Urinary bladder (tissue), 4 donors: Measurements from ENCODE around the gene SCFD2. TPM values are rescaled to one million over a fixed set of nuclear protein-coding genes. Genes with fewer than 3 reads are reported as not detected.
"Not testable (repeated sequence)": the region's sequence is repeated elsewhere in the genome, so short reads cannot be mapped to it uniquely, and the experiment has no call there.

Source experiments
- DNase-seq: peaks from one replicate; pipeline ENCODE4 v3.0.0-alpha.2; 2015; ENCODE audit errors: extremely low spot score
- H3K27ac ChIP-seq: one replicate; pipeline ENCODE4 v1.5.1; 2013; ENCODE audit warnings: low read depth, mild to moderate bottlenecking, moderate library complexity
- H3K36me3 ChIP-seq: one replicate; pipeline ENCODE4 v1.6.1; 2013; ENCODE audit warnings: mild to moderate bottlenecking, moderate library complexity; ENCODE audit not compliant: insufficient read depth
- H3K4me1 ChIP-seq: one replicate; pipeline ENCODE4 v1.6.1; 2013; ENCODE audit warnings: mild to moderate bottlenecking, moderate library complexity; ENCODE audit not compliant: insufficient read depth
- H3K4me3 ChIP-seq: one replicate; pipeline ENCODE4 v1.5.1; 2013; ENCODE audit warnings: low read depth, low read length
- WGBS: extraction: QIAGEN DNeasy Blood & Tissue Kit; methylation state at CpG from one replicate; pipeline ENCODE4 v1.1.7; 2013; 5-methylcytosine and 5-hydroxymethylcytosine counted together
- polyA plus RNA-seq: library from polyadenylated mRNA; stranded (reverse); fragments of 200-250 nt; gene quantifications from one replicate; pipeline ENCODE4 v1.2.3, GENCODE V29; 2013
- total RNA-seq: library from RNA; depleted of rRNA; stranded (reverse); fragments of >200 nt; gene quantifications from one replicate; pipeline ENCODE4 v1.2.3, GENCODE V29; 2014
- donor health status: healthy with polysubstance abuse.
- donor health status: healthy.

The SCFD2 gene
- total and polyA plus RNA-seq, 2 donors: 8.1 to 23.8 TPM

DNA sequence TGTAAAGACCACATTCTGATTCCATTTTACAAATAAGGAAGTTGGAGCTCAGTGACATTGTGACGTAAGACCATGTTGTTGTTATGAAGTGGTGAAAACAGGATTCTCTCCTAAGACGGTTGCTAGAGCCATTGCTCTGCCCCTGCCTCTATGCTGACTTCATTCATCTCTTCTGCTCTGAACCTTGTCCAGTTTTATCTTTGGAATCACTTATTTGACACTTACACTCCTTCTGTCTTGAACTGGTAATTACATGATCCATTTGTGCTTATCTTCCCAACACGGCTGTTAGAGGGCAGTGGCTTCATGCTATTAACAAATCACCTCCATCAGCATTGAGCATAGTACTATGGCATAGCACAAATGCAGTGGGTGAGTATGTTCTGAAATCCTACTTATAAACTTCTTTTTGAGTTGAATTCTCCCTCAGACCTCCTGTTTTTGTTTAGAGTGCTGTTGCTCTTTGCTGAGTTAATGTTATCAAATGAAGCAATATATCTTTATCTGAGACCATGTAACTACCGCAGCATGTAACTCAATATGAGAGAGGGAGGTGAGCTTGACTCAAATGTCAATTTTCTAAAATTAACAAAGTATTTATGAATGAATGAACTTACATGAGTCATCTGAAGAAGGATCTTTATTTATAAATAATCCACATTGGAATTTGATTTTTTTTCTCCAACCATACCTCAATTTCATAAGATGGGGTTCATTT is 326.0 kb downstream of the SCFD2 start:
- H3K4me1 ChIP-seq: no peaks in the 10 kb centered on the region
- H3K4me3 ChIP-seq: no peak overlapping the region
- no peak for DNase-seq
- 83% methylated on average over 4 of the region's 4 CpGs for WGBS
- H3K27ac ChIP-seq: no peak overlapping the region
- no peaks in the 10 kb centered on the region for H3K36me3 ChIP-seq

DNA sequence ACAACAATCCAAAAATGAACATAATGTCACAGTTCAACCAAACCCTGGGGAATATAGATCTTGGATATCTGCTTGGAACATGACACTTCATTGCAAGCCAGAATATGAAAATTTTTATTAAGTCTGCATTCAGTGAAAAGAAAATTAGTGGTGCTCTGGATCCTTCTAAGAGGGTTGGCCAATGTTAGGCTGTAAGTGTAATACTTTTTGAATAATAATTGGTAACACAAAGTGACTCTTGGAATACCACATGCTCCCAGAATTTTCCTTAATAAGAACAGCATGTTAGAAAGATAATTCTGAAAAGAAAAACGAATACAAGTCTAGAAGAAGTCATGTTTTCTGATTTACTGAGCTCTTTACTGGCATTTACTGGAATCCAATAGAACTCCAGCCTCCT is 328.0 kb downstream of the SCFD2 start:
- Histone ChIP-seq H3K4me3 (no peak overlapping the region), H3K4me1 (no peaks in the 10 kb centered on the region), H3K27ac (no peak overlapping the region), H3K36me3 (no peaks in the 10 kb centered on the region)
- DNase-seq: no peak
- 66% methylated on average over 1 of the region's 1 CpG for WGBS

GRCh38 chr4:53032908-53033307 is 333.0 kb downstream of the SCFD2 start:
- H3K27ac ChIP-seq, DNase-seq, H3K36me3 ChIP-seq, H3K4me3 ChIP-seq, H3K4me1 ChIP-seq: not testable (repeated sequence)
- WGBS: 88% methylated on average over 1 of the region's 1 CpG

DNA sequence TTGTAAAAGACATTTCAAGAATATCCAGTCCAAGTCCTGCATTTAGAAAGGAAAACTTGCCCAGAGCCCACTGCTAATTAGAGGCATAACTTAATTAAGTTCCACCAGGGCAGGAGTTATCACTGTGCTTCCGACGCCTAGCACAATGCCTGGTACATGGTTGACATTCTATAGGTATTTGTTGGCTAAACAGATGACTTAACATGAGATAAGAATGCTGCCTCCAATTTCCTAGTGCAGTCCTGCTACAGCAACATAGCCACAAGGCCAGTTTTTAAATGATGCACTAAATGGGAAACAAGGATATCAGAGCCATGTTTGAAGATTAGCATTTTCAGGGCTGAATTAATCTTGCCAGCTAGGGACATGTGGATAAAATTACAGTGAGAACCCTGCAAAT is 339.6 kb downstream of the SCFD2 start:
- Histone ChIP-seq H3K36me3 (no peaks in the 10 kb centered on the region), H3K4me3 (no peak overlapping the region), H3K27ac (no peak overlapping the region), H3K4me1 (no peaks in the 10 kb centered on the region)
- no peak for DNase-seq
- 91% methylated on average over 2 of the region's 2 CpGs for WGBS

GRCh38 chr4:53023677-53024299 is 342.1 kb downstream of the SCFD2 start:
- Histone ChIP-seq H3K4me1 (no peaks in the 10 kb centered on the region), H3K4me3 (no peak overlapping the region), H3K27ac (no peak overlapping the region), H3K36me3 (no peaks in the 10 kb centered on the region)
- DNase-seq: no peak
- WGBS: 90% methylated on average over 3 of the region's 3 CpGs

- no peak overlapping the region for H3K27ac ChIP-seq
- 57% methylated on average over 2 of the region's 2 CpGs for WGBS
- no peaks in the 10 kb centered on the region for H3K36me3 ChIP-seq
- no peak for DNase-seq
- no peak overlapping the region for H3K4me3 ChIP-seq
- no peaks in the 10 kb centered on the region for H3K4me1 ChIP-seq
Observed at GRCh38 chr4:53022513-53023100, 343.3 kb downstream of the SCFD2 start.

GRCh38 chr4:53021754-53022512 is 343.9 kb downstream of the SCFD2 start:
- Histone ChIP-seq H3K4me3 (no peak overlapping the region), H3K4me1 (no peaks in the 10 kb centered on the region), H3K27ac (no peak overlapping the region), H3K36me3 (no peaks in the 10 kb centered on the region)
- DNase-seq: no peak
- 59% methylated on average over 2 of the region's 2 CpGs for WGBS

DNA sequence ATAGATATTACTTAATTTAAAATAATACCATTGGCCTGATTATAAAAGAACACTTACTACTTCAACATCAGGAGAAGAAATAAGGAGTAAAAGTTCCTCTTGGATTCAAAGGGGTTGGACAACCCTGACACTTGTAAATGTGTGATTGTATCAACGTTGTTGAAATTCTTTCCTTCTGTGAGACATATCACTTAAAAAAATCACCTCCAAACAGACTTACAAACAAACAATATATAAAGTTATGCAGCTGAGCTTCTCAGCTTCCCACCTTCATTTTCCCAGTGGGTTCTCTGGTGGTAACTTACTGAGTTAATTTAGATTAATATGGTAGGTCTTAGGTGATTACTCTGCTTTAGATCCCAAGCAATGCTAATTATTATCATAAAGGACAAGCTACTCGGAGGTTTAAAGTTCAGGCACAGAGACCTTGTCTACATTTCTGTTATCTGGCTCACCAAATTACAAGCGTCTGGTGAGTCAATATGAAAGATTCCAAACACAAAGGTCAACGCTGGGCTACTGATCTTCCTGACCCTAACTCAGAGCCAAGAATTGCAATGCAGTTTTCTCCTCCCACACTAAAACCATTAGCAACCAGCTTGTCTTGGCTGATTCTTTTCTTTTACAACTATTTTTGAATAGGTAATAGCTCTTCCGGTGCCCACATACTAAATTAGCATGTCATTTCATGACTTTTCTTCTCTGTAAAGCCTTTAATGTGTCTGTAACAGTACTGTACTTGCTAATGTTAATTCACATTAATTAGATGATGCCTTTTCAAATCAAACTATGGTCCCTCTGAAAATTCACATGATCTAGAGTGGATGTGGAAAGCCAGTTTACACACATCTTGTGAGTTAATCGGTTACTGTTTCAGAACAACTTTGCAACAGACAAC is 346.1 kb downstream of the SCFD2 start:
- DNase-seq: no peak
- WGBS: 64% methylated on average over 6 of the region's 6 CpGs
- H3K27ac ChIP-seq: no peak overlapping the region
- H3K4me3 ChIP-seq: no peak overlapping the region
- H3K4me1 ChIP-seq: no peaks in the 10 kb centered on the region
- no peaks in the 10 kb centered on the region for H3K36me3 ChIP-seq

- Histone ChIP-seq H3K4me3 (no peak overlapping the region), H3K36me3 (no peaks in the 10 kb centered on the region), H3K4me1 (no peaks in the 10 kb centered on the region), H3K27ac (no peak overlapping the region)
- DNase-seq: no peak
- 98% methylated on average over 3 of the region's 3 CpGs for WGBS
Observed at GRCh38 chr4:53018471-53018870, 347.4 kb downstream of the SCFD2 start.

DNA sequence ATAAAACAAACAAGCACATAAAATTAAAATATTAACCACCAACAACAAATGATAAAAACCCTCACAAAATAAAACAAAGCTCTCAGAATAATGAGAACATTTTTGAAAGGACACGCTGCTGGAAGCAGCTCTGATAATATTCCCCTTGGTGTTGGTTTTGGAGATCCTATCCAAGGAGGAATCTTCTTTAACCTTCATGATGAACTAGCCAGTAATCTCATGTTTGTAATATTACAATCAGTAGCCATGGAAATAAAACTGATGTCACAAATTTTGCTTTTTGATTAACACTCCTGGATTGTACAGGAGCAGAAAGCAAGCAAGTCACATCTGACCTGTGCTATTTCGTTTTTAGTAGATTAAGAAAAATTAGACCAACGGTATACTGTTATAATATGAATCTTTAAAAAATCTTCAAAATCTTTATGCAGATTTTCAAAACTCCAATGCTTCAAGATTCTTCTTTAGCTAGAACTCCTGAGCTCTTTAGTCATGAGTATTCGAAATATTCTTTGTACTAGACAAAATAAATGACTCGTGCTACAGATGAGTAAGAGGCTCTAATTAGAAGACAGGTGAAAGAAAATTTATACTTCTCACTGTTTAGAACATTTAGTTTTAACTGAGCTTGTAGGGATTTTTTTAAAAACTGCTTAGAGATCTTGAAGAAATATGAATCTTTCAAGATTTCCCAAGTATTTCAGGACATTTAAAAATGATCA is 349.6 kb downstream of the SCFD2 start:
- Histone ChIP-seq H3K27ac (no peak overlapping the region), H3K4me3 (no peak overlapping the region), H3K36me3 (no peaks in the 10 kb centered on the region), H3K4me1 (no peaks in the 10 kb centered on the region)
- DNase-seq: no peak
- WGBS: 81% methylated on average over 5 of the region's 5 CpGs

DNA sequence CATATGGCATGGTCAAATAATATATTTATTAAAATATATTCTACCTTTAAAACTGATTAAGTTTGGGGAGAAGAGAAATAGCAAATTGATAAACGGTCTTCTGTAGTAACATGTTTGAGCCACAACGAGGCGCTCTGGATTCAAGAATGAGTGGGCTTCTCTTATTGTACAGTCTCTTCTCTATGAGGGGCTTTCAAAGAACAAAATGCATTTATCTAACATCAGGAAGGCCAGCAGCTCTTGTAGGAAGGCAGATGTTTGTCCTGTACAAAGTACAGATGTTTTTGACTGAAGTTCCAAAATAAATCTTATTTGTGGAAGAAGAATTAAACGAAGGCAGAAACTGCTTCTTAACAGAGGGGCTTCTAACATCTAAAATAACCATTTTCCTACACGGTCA is 350.2 kb downstream of the SCFD2 start:
- Histone ChIP-seq H3K27ac (no peak overlapping the region), H3K4me1 (no peaks in the 10 kb centered on the region)
- no peak for DNase-seq

DNA sequence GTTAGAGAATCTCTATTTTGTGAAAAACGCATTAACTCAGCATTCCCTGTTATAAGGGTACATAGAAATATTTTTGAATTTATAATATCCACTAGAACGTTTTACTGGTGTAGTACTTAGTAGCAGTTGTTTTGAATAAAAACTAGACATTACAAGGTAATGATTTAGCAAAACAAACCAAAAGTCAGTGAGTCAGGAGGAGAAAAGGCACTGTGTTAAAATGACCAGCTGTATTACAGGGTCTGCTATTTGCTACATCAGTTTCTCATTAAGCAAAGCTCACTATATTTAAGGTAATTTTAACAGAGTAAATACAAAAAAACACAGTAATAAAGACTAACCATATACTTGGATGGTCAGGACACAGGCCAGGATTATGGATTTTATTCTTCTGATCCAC is 351.0 kb downstream of the SCFD2 start:
- 76% methylated on average over 2 of the region's 2 CpGs for WGBS
- no peak overlapping the region for H3K27ac ChIP-seq
- H3K4me3 ChIP-seq: no peak overlapping the region
- H3K36me3 ChIP-seq: no peaks in the 10 kb centered on the region
- no peak for DNase-seq
- H3K4me1 ChIP-seq: no peaks in the 10 kb centered on the region

More for the DNA sequence above, 350.2 kb downstream of the SCFD2 start:
- no peaks in the 10 kb centered on the region for H3K36me3 ChIP-seq
- WGBS: 32% methylated on average over 5 of the region's 5 CpGs
- no peak overlapping the region for H3K4me3 ChIP-seq
